OCI-LY7 (cell line): Measurements from ENCODE around the gene SLC16A3. TPM values are rescaled to one million over a fixed set of nuclear protein-coding genes. Genes with fewer than 3 reads are reported as not detected.

Source experiments
- BruUV-seq: library from RNA; stranded (reverse); fragments of 400-500 nt; replicated peaks from 2 replicates; lab custom pipeline; 2021; lab: Mats Ljungman, UMichigan
- CTCF ChIA-PET: fragments of 300-600 bp; sonication (Branson Sonifier 250); formaldehyde crosslinking; loops from one replicate; lab custom pipeline; 2022; ENCODE audit warnings: antibody characterized with exemption; ENCODE audit not compliant: unreplicated experiment; lab: Charles Lee
- POLR2A ChIA-PET: fragments of 300-600 bp; sonication (Branson Sonifier 250); formaldehyde crosslinking; loops from one replicate; lab custom pipeline; 2022; ENCODE audit warnings: antibody characterized with exemption; lab: Charles Lee
- DNase-seq: peaks from one replicate; pipeline ENCODE4 v3.0.0-alpha.2; 2015; ENCODE audit warnings: low spot score
- H2AFZ ChIP-seq: fragments of 200-600 bp; sonication (generic), shearing (Covaris generic); 2 replicates; pipeline ENCODE4 v1.6.1; 2014; ENCODE audit warnings: mild to moderate bottlenecking, antibody characterized with exemption, low read length, moderate library complexity
- H3K27ac ChIP-seq: fragments of 200-600 bp; sonication (generic); 2 replicates; pipeline ENCODE4 v1.5.1; 2014; ENCODE audit warnings: mixed run types, low read depth, mild to moderate bottlenecking, moderate library complexity, low read length, inconsistent platforms; ENCODE audit not compliant: poor library complexity, severe bottlenecking
- H3K36me3 ChIP-seq: fragments of 200-600 bp; sonication (generic); 2 replicates; pipeline ENCODE4 v1.6.1; 2014; ENCODE audit warnings: mild to moderate bottlenecking, antibody characterized with exemption, low read length, moderate library complexity, mixed read lengths; ENCODE audit not compliant: insufficient read depth
- H3K4me1 ChIP-seq: fragments of 200-600 bp; sonication (generic); 2 replicates; pipeline ENCODE4 v1.5.1; 2014; ENCODE audit warnings: mild to moderate bottlenecking, low read length; ENCODE audit not compliant: insufficient read depth, poor library complexity, severe bottlenecking
- H3K4me2 ChIP-seq: fragments of 200-600 bp; sonication (generic); 2 replicates; pipeline ENCODE4 v1.6.1; 2014; ENCODE audit warnings: mild to moderate bottlenecking, low read length
- H3K4me3 ChIP-seq: fragments of 200-600 bp; sonication (generic); 2 replicates; pipeline ENCODE4 v1.5.1; 2014; ENCODE audit warnings: mild to moderate bottlenecking, low read depth, low read length; ENCODE audit not compliant: poor library complexity, severe bottlenecking
- H3K79me2 ChIP-seq: fragments of 200-600 bp; sonication (generic); 2 replicates; pipeline ENCODE4 v1.6.1; 2016; ENCODE audit warnings: low read depth, mild to moderate bottlenecking, low read length, moderate library complexity, mixed read lengths; ENCODE audit not compliant: insufficient read depth
- H3K9me2 ChIP-seq: fragments of 200-600 bp; sonication (generic); 2 replicates; pipeline ENCODE4 v1.6.1; 2016; ENCODE audit warnings: mild to moderate bottlenecking, low read length, mixed read lengths; ENCODE audit not compliant: insufficient read depth
- H3K9me3 ChIP-seq: fragments of 200-600 bp; sonication (generic); 2 replicates; pipeline ENCODE4 v1.6.1; 2014; ENCODE audit warnings: mild to moderate bottlenecking, mixed run types, low read length, mixed read lengths
- H4K20me1 ChIP-seq: fragments of 200-600 bp; sonication (generic); 2 replicates; pipeline ENCODE4 v1.6.1; 2014; ENCODE audit warnings: mild to moderate bottlenecking, antibody characterized with exemption, low read length, moderate library complexity, mixed read lengths; ENCODE audit not compliant: insufficient read depth
- CTCF ChIP-seq: fragments of 200-600 bp; sonication (generic); conservative IDR thresholded peaks from 2 replicates; pipeline ENCODE4 v1.5.1; 2014; ENCODE audit warnings: mild to moderate bottlenecking, antibody characterized with exemption, low read length, moderate library complexity, mixed read lengths
- EZH2phosphoT487 ChIP-seq: fragments of 200-600 bp; sonication (generic); IDR thresholded peaks from 2 replicates; pipeline ENCODE4 v1.6.1; 2018; ENCODE audit warnings: low read depth, borderline replicate concordance, mild to moderate bottlenecking, mixed run types, antibody characterized with exemption, low read length, moderate library complexity, mixed read lengths
- intact Hi-C: fragments of 100-400 bp; cut with micrococcal nuclease; formaldehyde crosslinking; loops from one replicate; pipeline ENCODE4 v1.10.0; 2022; ENCODE audit not compliant: unreplicated experiment
- total RNA-seq, 2 experiments: library from RNA; depleted of rRNA in 1 of 2; stranded (reverse); fragments of >200 nt in 1 of 2; shearing (Covaris generic) in 1 of 2; gene quantifications; 2 replicates each; pipeline ENCODE4 v1.2.3, GENCODE V29; 2014 to 2022

The SLC16A3 gene
- total RNA-seq, 2 experiments from 2014 or later = 21.6 to 55.0 TPM

- CTCF ChIA-PET = interaction anchor here (0.8 kb wide), 1 partner anchor 80 kb away, joined by 3 read pairs; no protein-coding TSS in a partner anchor
Observed at GRCh38 chr17:82186221-82186620, 42.6 kb upstream of the SLC16A3 start.

GRCh38 chr17:82187500-82187899, 41.3 kb upstream of the SLC16A3 start:
- no peaks in the 10 kb centered on the region for H3K9me2 ChIP-seq
- H4K20me1 ChIP-seq = no peaks in the 10 kb centered on the region
- ChIA-PET CTCF (no interaction called here), POLR2A (no interaction called here)
- H3K4me3 ChIP-seq = no peak overlapping the region
- TF ChIP-seq CTCF = no peak
- no peak for TF ChIP-seq EZH2phosphoT487
- intact Hi-C loops = no loop called here
- H3K79me2 ChIP-seq = no peaks in the 10 kb centered on the region
- BruUV-seq = no TSS peak
- H3K4me2 ChIP-seq = no peak overlapping the region
- H3K27ac ChIP-seq = no peak overlapping the region
- no peaks in the 10 kb centered on the region for H3K9me3 ChIP-seq
- no peak for DNase-seq
- peaks cover 8% of the 10 kb centered on the region; the same call in 1 of the 2 replicates for H3K36me3 ChIP-seq
- no peak overlapping the region for H2AFZ ChIP-seq
- no peaks in the 10 kb centered on the region for H3K4me1 ChIP-seq

More at GRCh38 chr17:82186221-82186620, 42.6 kb upstream of the SLC16A3 start:
- BruUV-seq = no TSS peak
- Histone ChIP-seq H3K9me2 (no peaks in the 10 kb centered on the region), H4K20me1 (no peaks in the 10 kb centered on the region), H2AFZ (no peak overlapping the region), H3K9me3 (no peaks in the 10 kb centered on the region), H3K4me2 (no peak overlapping the region), H3K4me1 (no peaks in the 10 kb centered on the region), H3K36me3 (peaks cover 6% of the 10 kb centered on the region; the same call in 1 of the 2 replicates), H3K4me3 (no peak overlapping the region), H3K79me2 (no peaks in the 10 kb centered on the region), H3K27ac (no peak overlapping the region)
- POLR2A ChIA-PET = interaction anchor here (0.6 kb wide), 2 partner anchors 437 to 1650 kb away, joined by 3 to 4 read pairs; no protein-coding TSS in a partner anchor
- DNase-seq = no peak
- intact Hi-C loops = no loop called here
- no peak for TF ChIP-seq CTCF
- TF ChIP-seq EZH2phosphoT487 = no peak
